OCI-LY3 (cell line): ENCODE measurements around the gene ADGRG1.

Experiments used
- CTCF ChIP-seq: fragments of 200-600, 300-600 bp; sonication (generic); IDR thresholded peaks from 2 replicates; pipeline ENCODE4 v1.5.1; 2014; ENCODE audit warnings: antibody characterized with exemption, low read length, low read depth
- EZH2phosphoT487 ChIP-seq: fragments of 200-600 bp; shearing (Covaris generic); IDR thresholded peaks from 2 replicates; pipeline ENCODE4 v1.6.1; 2018; ENCODE audit warnings: antibody characterized with exemption, mixed run types, low read depth

- TF ChIP-seq CTCF (no peak), EZH2phosphoT487 (no peak)
Measured at GRCh38 chr16:57616876-57617275, 11.6 kb upstream of the ADGRG1 start.
